Body of pancreas (tissue), 4 donors: ENCODE results near the gene GGCX. TPM values are rescaled to one million over a fixed set of nuclear protein-coding genes. Genes with fewer than 3 reads are reported as not detected.
A peak's percentile ranks its signal among the peaks of the same experiment; 100 is the strongest.

Experiments used
- ATAC-seq: fragments of 150-250 bp; one replicate; pipeline ENCODE4 v1.9.1; 2016
- DNase-seq, 4 donors: peaks; one replicate each; pipeline ENCODE4 v3.0.0-alpha.2; 2019
- H3K27ac ChIP-seq, 4 donors: fragments of 200-600 bp; sonication (generic); 1 replicate in 3 of 4; 2 replicates in 1 of 4; pipeline versions ENCODE4 v1.5.1 to v1.6.1; 2016 to 2019; ENCODE audit warnings: mild to moderate bottlenecking in 1 of 4, mixed read lengths in 1 of 4, moderate library complexity in 1 of 4
- H3K27me3 ChIP-seq, 2 donors: fragments of 200-600 bp; sonication (generic); one replicate each; pipeline ENCODE4 v1.6.0; 2016; ENCODE audit warnings: mild to moderate bottlenecking in 1 of 2
- H3K36me3 ChIP-seq, 2 donors: fragments of 200-600 bp; sonication (generic); replicated peaks in 1 of 2; 2 replicates each; pipeline ENCODE4 v1.5.1; 2016; ENCODE audit warnings: low read depth in 2 of 2; ENCODE audit not compliant: insufficient read depth in 1 of 2
- H3K4me1 ChIP-seq: fragments of 200-600 bp; sonication (generic); one replicate; pipeline ENCODE4 v1.6.0; 2016
- H3K4me3 ChIP-seq, 2 donors: fragments of 200-600 bp; sonication (generic); 1 replicate in 1 of 2; 2 replicates in 1 of 2; pipeline ENCODE4 v1.5.1; 2016 to 2019
- H3K9me3 ChIP-seq, 3 donors: fragments of 200-600 bp; sonication (generic); 1 replicate in 2 of 3; 2 replicates in 1 of 3; pipeline ENCODE4 v1.5.1; 2016
- POLR2A ChIP-seq, 3 donors: fragments of 450-650 bp; IDR thresholded peaks; one replicate each; pipeline ENCODE4 v1.6.1; 2016; ENCODE audit warnings: antibody characterized with exemption in 3 of 3, mild to moderate bottlenecking in 2 of 3
- WGBS, 2 donors: methylation state at CpG; one replicate each; pipeline ENCODE4 v1.1.5; 2017; 5-methylcytosine and 5-hydroxymethylcytosine counted together
- intact Hi-C: fragments of 100-400 bp; cut with DNase I; formaldehyde crosslinking; loops from one replicate; pipeline ENCODE4 v1.15.1; 2023
- total RNA-seq, 2 donors: library from RNA; depleted of rRNA; stranded (reverse); fragments of >200 nt; gene quantifications; one replicate each; pipeline ENCODE4 v1.1.0, GENCODE V29; 2016
- TF ChIP-seq, protein P1 (sequence below), 7 experiments: fragments of 450-650 bp in 4 of 7; fragments of 200-600 bp in 3 of 7; sonication (generic) in 3 of 7; IDR thresholded peaks; one replicate each; pipeline ENCODE4 v1.5.1; 2016 to 2019; ENCODE audit warnings: antibody characterized with exemption in 7 of 7

GGCX gene
- total RNA-seq, 2 donors from 2014 or later: 35.5 to 48.1 TPM

DNA sequence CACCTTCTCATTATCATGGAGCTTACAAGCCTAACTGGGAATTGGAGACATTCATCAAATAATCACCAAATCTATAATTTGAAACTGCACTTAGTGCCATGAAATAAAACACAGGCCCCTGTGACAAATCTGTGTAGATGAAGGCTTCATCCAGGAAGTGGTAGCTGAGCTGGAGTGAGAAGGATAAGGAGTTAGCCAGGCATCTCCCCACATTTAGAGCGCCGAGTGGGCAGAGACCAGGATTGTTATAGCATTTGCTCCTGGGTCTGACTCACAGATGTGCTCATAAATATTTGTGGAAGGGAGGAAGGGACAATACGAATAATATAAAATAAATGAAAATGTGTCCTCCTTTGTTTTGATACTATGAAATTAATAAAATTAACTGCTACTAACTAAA, 24.8 kb downstream of the GGCX start:
- ATAC-seq: no peak
- no peak overlapping the region for H3K4me3 ChIP-seq
- peak overlapping the region; percentile 16 to 99 (median 98) for H3K27ac ChIP-seq
- 63 to 70% methylated on average over 3 of the region's 3 CpGs for WGBS, 2 donors
- H3K27me3 ChIP-seq: no peaks in the 10 kb centered on the region
- H3K4me1 ChIP-seq: peaks cover 45% of the 10 kb centered on the region
- no peaks in the 10 kb centered on the region for H3K9me3 ChIP-seq
- peaks cover 0 to 2% of the 10 kb centered on the region in 2 donors for H3K36me3 ChIP-seq
- intact Hi-C loops: no loop called here
- no peak for TF ChIP-seq POLR2A (IDR thresholded peaks at IDR 0.05)
- TF ChIP-seq, protein P1, sequence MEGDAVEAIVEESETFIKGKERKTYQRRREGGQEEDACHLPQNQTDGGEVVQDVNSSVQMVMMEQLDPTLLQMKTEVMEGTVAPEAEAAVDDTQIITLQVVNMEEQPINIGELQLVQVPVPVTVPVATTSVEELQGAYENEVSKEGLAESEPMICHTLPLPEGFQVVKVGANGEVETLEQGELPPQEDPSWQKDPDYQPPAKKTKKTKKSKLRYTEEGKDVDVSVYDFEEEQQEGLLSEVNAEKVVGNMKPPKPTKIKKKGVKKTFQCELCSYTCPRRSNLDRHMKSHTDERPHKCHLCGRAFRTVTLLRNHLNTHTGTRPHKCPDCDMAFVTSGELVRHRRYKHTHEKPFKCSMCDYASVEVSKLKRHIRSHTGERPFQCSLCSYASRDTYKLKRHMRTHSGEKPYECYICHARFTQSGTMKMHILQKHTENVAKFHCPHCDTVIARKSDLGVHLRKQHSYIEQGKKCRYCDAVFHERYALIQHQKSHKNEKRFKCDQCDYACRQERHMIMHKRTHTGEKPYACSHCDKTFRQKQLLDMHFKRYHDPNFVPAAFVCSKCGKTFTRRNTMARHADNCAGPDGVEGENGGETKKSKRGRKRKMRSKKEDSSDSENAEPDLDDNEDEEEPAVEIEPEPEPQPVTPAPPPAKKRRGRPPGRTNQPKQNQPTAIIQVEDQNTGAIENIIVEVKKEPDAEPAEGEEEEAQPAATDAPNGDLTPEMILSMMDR (IDR thresholded peaks at IDR 0.05): no peak
- no peak for DNase-seq

DNA sequence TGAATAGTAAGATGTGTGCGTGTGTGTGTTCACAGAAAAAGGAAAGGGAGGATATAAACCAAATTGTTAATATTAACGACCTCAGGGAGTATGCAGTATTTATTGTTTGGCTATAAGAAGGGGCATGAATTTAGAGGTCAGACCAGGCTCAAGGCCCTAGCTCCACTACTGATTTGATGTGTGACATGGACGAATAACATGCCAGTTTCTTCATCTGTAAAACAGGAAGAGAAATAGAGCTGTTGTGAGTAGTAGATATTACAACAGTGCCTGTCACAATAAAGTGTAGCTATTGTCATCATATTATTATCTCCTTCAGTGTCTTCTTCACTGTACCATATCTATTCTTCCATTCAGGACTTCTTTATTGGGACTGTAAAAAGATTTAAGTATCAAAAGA, 26.4 kb downstream of the GGCX start:
- WGBS, 2 donors: 61 to 65% methylated on average over 3 of the region's 3 CpGs
- Histone ChIP-seq H3K27ac (peak overlapping the region in 2 of 4 donors; percentile 32 to 99), H3K4me1 (peaks cover 42% of the 10 kb centered on the region), H3K36me3 (no peaks in the 10 kb centered on the region), H3K27me3 (no peaks in the 10 kb centered on the region), H3K9me3 (no peaks in the 10 kb centered on the region), H3K4me3 (no peak overlapping the region)
- TF ChIP-seq, protein P1 (IDR thresholded peaks at IDR 0.05): no peak
- no peak for TF ChIP-seq POLR2A (IDR thresholded peaks at IDR 0.05)
- intact Hi-C loops: no loop called here
- DNase-seq (no peak), ATAC-seq (no peak)

DNA sequence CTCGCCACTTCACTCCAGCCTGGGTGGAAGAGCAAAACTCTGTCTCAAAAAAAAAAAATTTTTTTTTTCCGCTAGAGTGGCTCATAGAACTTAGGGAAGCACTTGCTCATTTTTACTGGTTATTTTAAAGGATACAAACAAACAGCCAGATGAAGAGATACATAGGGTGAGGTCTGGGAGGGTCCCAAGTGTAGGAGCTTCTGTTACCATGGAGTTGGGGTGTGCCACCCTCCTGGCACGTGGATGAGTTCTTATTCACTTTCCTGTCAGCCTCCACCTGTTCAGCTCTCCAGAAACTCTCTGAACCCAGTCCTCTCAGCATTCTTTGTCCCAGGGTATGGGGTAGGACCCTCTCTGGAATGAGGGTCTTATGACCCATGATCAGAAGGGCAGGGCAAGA, 27.2 kb downstream of the GGCX start:
- TF ChIP-seq, protein P1 (IDR thresholded peaks at IDR 0.05): no peak
- TF ChIP-seq POLR2A (IDR thresholded peaks at IDR 0.05): no peak
- no peak overlapping the region for H3K27ac ChIP-seq
- H3K36me3 ChIP-seq: no peaks in the 10 kb centered on the region
- H3K4me1 ChIP-seq: peaks cover 42% of the 10 kb centered on the region
- 79 to 92% methylated on average over 3 of the region's 3 CpGs for WGBS, 2 donors
- no peak for DNase-seq
- intact Hi-C loops: no loop called here
- no peak overlapping the region for H3K4me3 ChIP-seq
- H3K9me3 ChIP-seq: no peaks in the 10 kb centered on the region
- H3K27me3 ChIP-seq: no peaks in the 10 kb centered on the region
- no peak for ATAC-seq

DNA sequence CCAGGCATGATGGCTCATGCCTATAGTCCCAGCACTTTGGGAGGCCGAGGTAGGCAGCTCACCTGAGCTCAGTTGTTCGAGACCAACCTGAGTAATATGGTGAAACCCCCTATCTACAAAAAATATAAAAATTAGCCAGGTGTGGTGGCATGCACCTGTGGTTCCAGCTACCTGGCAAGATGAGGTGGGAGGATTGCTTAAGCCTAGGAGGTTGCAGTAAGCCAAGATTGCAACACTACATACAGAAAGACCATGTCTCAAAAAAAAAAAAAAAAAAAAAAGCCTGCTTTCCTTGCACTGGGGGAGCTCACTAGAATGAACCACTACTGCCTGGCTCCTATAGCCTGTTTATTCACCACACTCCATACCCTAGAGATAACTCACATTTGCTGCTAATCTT, 29.7 kb downstream of the GGCX start:
- H3K4me1 ChIP-seq: peaks cover 28% of the 10 kb centered on the region
- H3K36me3 ChIP-seq: no peaks in the 10 kb centered on the region
- DNase-seq (peak in 1 of 4 donors; percentile 43), ATAC-seq (peak; percentile 36)
- WGBS, 2 donors: 50 to 95% methylated on average over 2 of the region's 2 CpGs
- no peaks in the 10 kb centered on the region for H3K9me3 ChIP-seq
- intact Hi-C loops: no loop called here
- H3K27ac ChIP-seq: peak overlapping the region in 1 of 4 donors; percentile 51
- H3K4me3 ChIP-seq: no peak overlapping the region
- no peak for TF ChIP-seq POLR2A (IDR thresholded peaks at IDR 0.05)
- H3K27me3 ChIP-seq: no peaks in the 10 kb centered on the region

DNA sequence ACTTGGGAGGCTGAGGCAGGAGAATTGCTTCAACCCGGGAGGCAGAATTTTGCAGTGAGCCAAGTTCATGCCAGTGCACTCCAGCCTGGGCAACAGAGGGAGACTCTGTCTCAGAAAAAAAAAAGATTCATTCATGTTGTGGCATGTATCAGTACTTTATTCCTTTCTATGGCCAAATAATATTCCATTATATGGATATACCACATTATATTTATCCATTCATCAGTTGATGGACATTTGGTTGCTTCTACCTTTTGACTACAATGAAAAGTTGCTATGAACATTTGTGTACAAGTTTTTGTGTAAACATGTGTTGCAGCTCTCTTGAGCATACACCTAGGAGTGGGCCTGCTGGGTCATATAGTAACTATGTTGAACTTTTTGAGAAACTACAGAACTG, 31.5 kb downstream of the GGCX start:
- no peak overlapping the region for H3K27ac ChIP-seq
- no peaks in the 10 kb centered on the region for H3K36me3 ChIP-seq
- TF ChIP-seq, protein P1 (IDR thresholded peaks at IDR 0.05): no peak
- no peak for TF ChIP-seq POLR2A (IDR thresholded peaks at IDR 0.05)
- intact Hi-C loops: no loop called here
- H3K4me1 ChIP-seq: peaks cover 13% of the 10 kb centered on the region
- H3K9me3 ChIP-seq: no peaks in the 10 kb centered on the region
- WGBS, 2 donors: 100% methylated on average over 1 of the region's 1 CpG
- DNase-seq (no peak), ATAC-seq (no peak)
- H3K4me3 ChIP-seq: no peak overlapping the region
- H3K27me3 ChIP-seq: no peaks in the 10 kb centered on the region
